Skeletal muscle satellite cell (primary cell): ENCODE measurements around the gene RHBG.
"Not testable (repeated sequence)": the region's sequence is repeated elsewhere in the genome, so short reads cannot be mapped to it uniquely, and the experiment has no call there.

Source experiments
- H3K27me3 ChIP-seq: 2 replicates; pipeline ENCODE4 v1.7.0; 2013; ENCODE audit warnings: low read length; ENCODE audit not compliant: control insufficient read depth, insufficient read depth
- H3K36me3 ChIP-seq: 2 replicates; pipeline ENCODE4 v1.7.0; 2013; ENCODE audit warnings: mild to moderate bottlenecking, control low read depth, low read length; ENCODE audit not compliant: insufficient read depth
- H3K4me1 ChIP-seq: 2 replicates; pipeline ENCODE4 v1.7.0; 2013; ENCODE audit warnings: low read length; ENCODE audit not compliant: control insufficient read depth, insufficient read depth
- H3K4me2 ChIP-seq: 2 replicates; pipeline ENCODE4 v1.7.0; 2013; ENCODE audit warnings: mild to moderate bottlenecking, low read length
- H3K4me3 ChIP-seq: 2 replicates; pipeline ENCODE4 v1.7.0; 2013; ENCODE audit warnings: low read length
- H3K9ac ChIP-seq: 2 replicates; pipeline ENCODE4 v1.7.0; 2013; ENCODE audit warnings: mild to moderate bottlenecking, low read depth, low read length, moderate library complexity
- H3K9me3 ChIP-seq: replicated peaks from 2 replicates; pipeline ENCODE4 v1.7.0; 2013; ENCODE audit warnings: mild to moderate bottlenecking, control low read depth, low read length

Gene RHBG

GRCh38 chr1:156346035-156346434, 23.0 kb upstream of the RHBG start:
- not testable (repeated sequence) for H3K9ac ChIP-seq, H3K4me3 ChIP-seq, H3K4me2 ChIP-seq, H3K36me3 ChIP-seq, H3K4me1 ChIP-seq, H3K9me3 ChIP-seq
- peaks cover 49% of the 10 kb centered on the region for H3K27me3 ChIP-seq

GRCh38 chr1:156346636-156347035, 22.4 kb upstream of the RHBG start:
- Histone ChIP-seq H3K4me2 (no peak overlapping the region), H3K9ac (no peak overlapping the region), H3K4me3 (no peak overlapping the region), H3K27me3 (peaks cover 55% of the 10 kb centered on the region), H3K4me1 (peaks cover 2% of the 10 kb centered on the region), H3K9me3 (no peaks in the 10 kb centered on the region), H3K36me3 (no peaks in the 10 kb centered on the region)

GRCh38 chr1:156347331-156347730, 21.7 kb upstream of the RHBG start:
- no peak overlapping the region for H3K9ac ChIP-seq
- H3K9me3 ChIP-seq = no peaks in the 10 kb centered on the region
- no peak overlapping the region for H3K4me3 ChIP-seq
- no peak overlapping the region for H3K4me2 ChIP-seq
- H3K4me1 ChIP-seq = peaks cover 2% of the 10 kb centered on the region
- H3K27me3 ChIP-seq = peaks cover 59% of the 10 kb centered on the region
- H3K36me3 ChIP-seq = no peaks in the 10 kb centered on the region

- H3K9me3 ChIP-seq, H3K4me3 ChIP-seq, H3K4me1 ChIP-seq, H3K4me2 ChIP-seq, H3K9ac ChIP-seq, H3K36me3 ChIP-seq: not testable (repeated sequence)
- peaks cover 51% of the 10 kb centered on the region for H3K27me3 ChIP-seq
Observed at GRCh38 chr1:156352481-156352880, 16.5 kb upstream of the RHBG start.

- no peak overlapping the region for H3K4me3 ChIP-seq
- H3K36me3 ChIP-seq = no peaks in the 10 kb centered on the region
- no peak overlapping the region for H3K4me2 ChIP-seq
- peaks cover 62% of the 10 kb centered on the region for H3K27me3 ChIP-seq
- H3K4me1 ChIP-seq = no peaks in the 10 kb centered on the region
- H3K9me3 ChIP-seq = no peaks in the 10 kb centered on the region
- H3K9ac ChIP-seq = no peak overlapping the region
Observed at GRCh38 chr1:156356262-156356874, 12.6 kb upstream of the RHBG start.

GRCh38 chr1:156356875-156357534, 12.0 kb upstream of the RHBG start:
- H3K4me1 ChIP-seq = no peaks in the 10 kb centered on the region
- no peaks in the 10 kb centered on the region for H3K9me3 ChIP-seq
- no peak overlapping the region for H3K4me2 ChIP-seq
- H3K36me3 ChIP-seq = no peaks in the 10 kb centered on the region
- H3K4me3 ChIP-seq = no peak overlapping the region
- H3K27me3 ChIP-seq = peaks cover 57% of the 10 kb centered on the region
- no peak overlapping the region for H3K9ac ChIP-seq

GRCh38 chr1:156357977-156358376, 11.0 kb upstream of the RHBG start:
- peaks cover 52% of the 10 kb centered on the region for H3K27me3 ChIP-seq
- no peaks in the 10 kb centered on the region for H3K4me1 ChIP-seq
- H3K4me3 ChIP-seq = no peak overlapping the region
- H3K4me2 ChIP-seq = no peak overlapping the region
- H3K9ac ChIP-seq = no peak overlapping the region
- no peaks in the 10 kb centered on the region for H3K9me3 ChIP-seq
- H3K36me3 ChIP-seq = no peaks in the 10 kb centered on the region

- no peak overlapping the region for H3K4me3 ChIP-seq
- H3K4me1 ChIP-seq = no peaks in the 10 kb centered on the region
- no peak overlapping the region for H3K9ac ChIP-seq
- no peaks in the 10 kb centered on the region for H3K36me3 ChIP-seq
- no peaks in the 10 kb centered on the region for H3K9me3 ChIP-seq
- H3K27me3 ChIP-seq = peaks cover 52% of the 10 kb centered on the region
- no peak overlapping the region for H3K4me2 ChIP-seq
Observed at GRCh38 chr1:156358641-156359040, 10.4 kb upstream of the RHBG start.

- H3K9me3 ChIP-seq = no peaks in the 10 kb centered on the region
- H3K4me1 ChIP-seq = no peaks in the 10 kb centered on the region
- H3K9ac ChIP-seq = no peak overlapping the region
- H3K27me3 ChIP-seq = peaks cover 52% of the 10 kb centered on the region
- H3K4me2 ChIP-seq = no peak overlapping the region
- H3K4me3 ChIP-seq = no peak overlapping the region
- no peaks in the 10 kb centered on the region for H3K36me3 ChIP-seq
Observed at GRCh38 chr1:156359249-156359648, 9.8 kb upstream of the RHBG start.

GRCh38 chr1:156359973-156360372, 9.0 kb upstream of the RHBG start:
- no peak overlapping the region for H3K4me3 ChIP-seq
- H3K9me3 ChIP-seq = no peaks in the 10 kb centered on the region
- H3K4me2 ChIP-seq = no peak overlapping the region
- H3K27me3 ChIP-seq = peaks cover 52% of the 10 kb centered on the region
- no peak overlapping the region for H3K9ac ChIP-seq
- no peaks in the 10 kb centered on the region for H3K36me3 ChIP-seq
- H3K4me1 ChIP-seq = no peaks in the 10 kb centered on the region

- Histone ChIP-seq H3K27me3 (peaks cover 56% of the 10 kb centered on the region), H3K9ac (no peak overlapping the region), H3K9me3 (no peaks in the 10 kb centered on the region), H3K36me3 (no peaks in the 10 kb centered on the region), H3K4me2 (no peak overlapping the region), H3K4me1 (no peaks in the 10 kb centered on the region), H3K4me3 (no peak overlapping the region)
Observed at GRCh38 chr1:156360534-156360933, 8.5 kb upstream of the RHBG start.

- no peaks in the 10 kb centered on the region for H3K9me3 ChIP-seq
- H3K9ac ChIP-seq = no peak overlapping the region
- no peak overlapping the region for H3K4me2 ChIP-seq
- peaks cover 59% of the 10 kb centered on the region for H3K27me3 ChIP-seq
- no peaks in the 10 kb centered on the region for H3K36me3 ChIP-seq
- H3K4me3 ChIP-seq = no peak overlapping the region
- no peaks in the 10 kb centered on the region for H3K4me1 ChIP-seq
Observed at GRCh38 chr1:156365754-156366153, 3.3 kb upstream of the RHBG start.
